Kidney (tissue), 14 donors: Measurements from ENCODE around the gene SELENBP1. TPM values are rescaled to one million over a fixed set of nuclear protein-coding genes. Genes with fewer than 3 reads are reported as not detected.
A peak's percentile ranks its signal among the peaks of the same experiment; 100 is the strongest.

ENCODE experiments used
- DNase-seq, 5 donors: peaks; one replicate each; pipeline ENCODE4 v3.0.0-alpha.2; 2013 to 2020
- FAIRE-seq: peaks from 2 replicates; lab custom pipeline; 2012; peaks lifted over from hg19 to GRCh38; lab: Jason Lieb, UNC
- H3K27ac ChIP-seq, 2 donors: one replicate each; pipeline ENCODE4 v1.7.0; 2013; ENCODE audit warnings: low read depth in 2 of 2, low read length in 2 of 2, inconsistent platforms in 1 of 2
- H3K27me3 ChIP-seq: one replicate; pipeline ENCODE4 v1.7.1; 2013; ENCODE audit warnings: low read length, inconsistent platforms; ENCODE audit not compliant: control insufficient read depth, insufficient read depth
- H3K36me3 ChIP-seq, 3 donors: one replicate each; pipeline versions ENCODE4 v1.7.0 to v1.7.1; 2013; ENCODE audit warnings: low read length in 3 of 3, control low read depth in 1 of 3, inconsistent platforms in 1 of 3; ENCODE audit not compliant: insufficient read depth in 3 of 3, control insufficient read depth in 2 of 3
- H3K4me1 ChIP-seq, 3 donors: one replicate each; pipeline versions ENCODE4 v1.7.0 to v1.7.1; 2013; ENCODE audit warnings: low read length in 3 of 3, inconsistent platforms in 1 of 3, low read depth in 1 of 3; ENCODE audit not compliant: control insufficient read depth in 2 of 3, insufficient read depth in 2 of 3
- H3K4me3 ChIP-seq, 3 donors: one replicate each; pipeline versions ENCODE4 v1.7.0 to v1.8.1; 2013; ENCODE audit warnings: low read length in 3 of 3, control low read depth in 1 of 3, inconsistent platforms in 1 of 3
- H3K9ac ChIP-seq, 3 donors: one replicate each; pipeline versions ENCODE4 v1.7.0 to v1.7.1; 2013; ENCODE audit warnings: low read length in 3 of 3, control low read depth in 1 of 3, inconsistent platforms in 1 of 3
- H3K9me3 ChIP-seq, 3 donors: one replicate each; pipeline versions ENCODE4 v1.7.0 to v1.7.1; 2013; ENCODE audit warnings: low read length in 3 of 3, control low read depth in 1 of 3, inconsistent platforms in 1 of 3; ENCODE audit not compliant: control insufficient read depth in 2 of 3, insufficient read depth in 1 of 3
- intact Hi-C: fragments of 100-400 bp; cut with DNase I; formaldehyde crosslinking; loops from one replicate; pipeline ENCODE4 v1.11.1; 2022
- polyA plus RNA-seq: library from polyadenylated mRNA; stranded (reverse); fragments of 350-450 nt; fragmentation: Illumina TruSeq; extraction: RNeasy Lipid Tissue Mini Kit (QIAGEN cat#74804); gene quantifications from one replicate; pipeline ENCODE4 v1.2.3, GENCODE V29; 2014; ENCODE audit warnings: low read depth, low replicate concordance; ENCODE audit not compliant: insufficient read depth
- total RNA-seq: library from RNA; stranded (reverse); fragmentation: NEBNext Ultra II Directional; extraction: Animal tissue kit (Norgen Biotek cat#: 25700); gene quantifications from one replicate; pipeline ENCODE4 v1.2.1, GENCODE V29; 2021
- TF ChIP-seq, protein P1 (sequence below): IDR thresholded peaks from 3 replicates; pipeline ENCODE4 v1.5.1; 2012; ENCODE audit warnings: mild to moderate bottlenecking, moderate library complexity, borderline replicate concordance; ENCODE audit not compliant: insufficient read depth; ENCODE audit errors: extremely low read depth
- donor health status: control.
- donor health status: control.
- donor health status: control.
- donor health status: control.
- donor health status: control.
- donor health status: DM: yes; HTN: yes; CAD: no.
- donor health status: Normal renal cell carcinoma (clear cell type).

The SELENBP1 gene
- total and polyA plus RNA-seq, 2 donors from 2014 or later: 50.0 to 161 TPM

DNA sequence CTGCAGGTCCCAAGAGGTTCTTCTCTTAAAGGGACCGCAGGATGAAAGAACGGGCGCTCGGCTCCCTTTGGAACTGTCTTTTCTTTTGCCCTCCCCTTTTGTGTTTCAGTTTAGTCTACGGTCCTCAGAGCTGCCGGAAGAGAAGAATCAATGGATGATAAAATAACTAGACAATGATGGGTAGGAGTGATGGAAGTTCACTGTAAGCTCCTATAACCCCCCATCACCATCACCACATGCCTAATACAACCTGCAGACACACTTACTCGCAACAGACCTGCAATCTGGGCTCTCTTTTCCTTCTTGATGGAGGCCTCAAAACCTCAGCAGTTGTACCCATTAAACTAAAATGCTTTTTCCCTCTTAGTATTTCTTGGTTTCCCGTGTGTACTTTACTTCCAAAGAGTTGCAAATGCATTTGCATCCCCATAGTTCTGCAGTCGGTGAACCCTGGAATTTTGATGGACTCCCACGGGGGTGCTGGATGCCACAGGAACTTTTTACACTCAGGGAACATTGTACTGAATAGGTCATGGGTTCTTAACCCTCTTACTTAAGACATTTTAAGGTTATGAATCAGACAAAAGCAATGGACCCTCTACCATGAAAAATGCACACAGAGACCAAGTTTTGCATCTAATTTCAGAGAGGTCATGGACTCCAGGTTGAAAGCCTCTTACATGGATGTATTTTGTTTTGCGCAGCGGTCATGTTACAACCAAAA lies 24.8 kb downstream of the SELENBP1 start:
- no peaks in the 10 kb centered on the region for H3K9me3 ChIP-seq
- intact Hi-C loops: no loop called here
- peak overlapping the region; percentile 66 to 98 (median 82) for H3K4me3 ChIP-seq
- peak overlapping the region; percentile 19 to 54 for H3K27ac ChIP-seq
- FAIRE-seq (no peak), DNase-seq (no peak)
- H3K4me1 ChIP-seq: peaks cover 5 to 14% (median 11%) of the 10 kb centered on the region in 3 donors
- peaks cover 6 to 12% (median 8%) of the 10 kb centered on the region in 3 donors for H3K36me3 ChIP-seq
- no peaks in the 10 kb centered on the region for H3K27me3 ChIP-seq
- H3K9ac ChIP-seq: peak overlapping the region; percentile 2 to 41 (median 38)
- TF ChIP-seq, protein P1, sequence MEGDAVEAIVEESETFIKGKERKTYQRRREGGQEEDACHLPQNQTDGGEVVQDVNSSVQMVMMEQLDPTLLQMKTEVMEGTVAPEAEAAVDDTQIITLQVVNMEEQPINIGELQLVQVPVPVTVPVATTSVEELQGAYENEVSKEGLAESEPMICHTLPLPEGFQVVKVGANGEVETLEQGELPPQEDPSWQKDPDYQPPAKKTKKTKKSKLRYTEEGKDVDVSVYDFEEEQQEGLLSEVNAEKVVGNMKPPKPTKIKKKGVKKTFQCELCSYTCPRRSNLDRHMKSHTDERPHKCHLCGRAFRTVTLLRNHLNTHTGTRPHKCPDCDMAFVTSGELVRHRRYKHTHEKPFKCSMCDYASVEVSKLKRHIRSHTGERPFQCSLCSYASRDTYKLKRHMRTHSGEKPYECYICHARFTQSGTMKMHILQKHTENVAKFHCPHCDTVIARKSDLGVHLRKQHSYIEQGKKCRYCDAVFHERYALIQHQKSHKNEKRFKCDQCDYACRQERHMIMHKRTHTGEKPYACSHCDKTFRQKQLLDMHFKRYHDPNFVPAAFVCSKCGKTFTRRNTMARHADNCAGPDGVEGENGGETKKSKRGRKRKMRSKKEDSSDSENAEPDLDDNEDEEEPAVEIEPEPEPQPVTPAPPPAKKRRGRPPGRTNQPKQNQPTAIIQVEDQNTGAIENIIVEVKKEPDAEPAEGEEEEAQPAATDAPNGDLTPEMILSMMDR: no peak

DNA sequence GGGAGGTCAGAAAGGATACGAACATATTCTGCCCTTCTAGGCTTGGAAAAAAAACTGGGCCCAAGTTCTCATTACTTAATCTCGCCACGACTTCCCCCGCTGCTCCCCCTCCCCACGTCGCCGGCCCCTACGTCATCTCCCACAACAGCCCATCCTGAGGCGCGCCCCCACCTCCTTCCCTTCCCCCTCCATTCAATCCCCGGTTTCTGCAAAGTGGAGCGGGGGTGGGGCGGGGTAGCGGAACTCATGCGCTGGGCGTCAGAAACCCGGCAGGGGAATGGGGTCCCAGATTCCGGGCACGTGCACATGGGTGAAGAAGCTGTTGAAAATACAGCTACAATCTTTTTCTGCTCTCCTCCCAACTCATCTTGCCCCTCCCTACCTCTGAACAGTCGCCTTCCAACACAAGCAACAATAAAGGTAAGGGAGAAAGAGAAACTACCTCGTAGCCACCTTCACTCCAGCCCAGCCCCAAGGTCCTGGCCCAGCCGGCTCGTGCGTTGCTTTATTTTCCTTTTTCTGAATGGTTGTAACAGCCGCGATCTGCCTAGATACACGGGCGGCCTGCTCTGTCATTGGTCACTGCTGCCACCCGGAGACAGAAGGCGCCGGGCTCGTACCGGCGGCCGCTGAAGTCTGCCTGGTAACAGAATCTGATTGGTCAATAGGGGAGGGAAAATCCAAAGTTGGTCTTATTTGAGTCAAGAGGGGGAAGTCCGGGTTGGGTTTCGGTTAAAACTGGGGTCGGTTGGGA lies 25.6 kb downstream of the SELENBP1 start, which contains the start of gene RFX5:
RFX5 (minus strand) TSS at position 484 of the 754 bp plus-strand sequence. CDS start 932 bp downstream, outside the sequence.
- H3K36me3 ChIP-seq: peaks cover 6 to 12% (median 12%) of the 10 kb centered on the region in 3 donors
- peak within 1 kb of the TSS; percentile 72 to 97 (median 95) for H3K9ac ChIP-seq
- H3K4me1 ChIP-seq: peaks cover 5 to 14% (median 11%) of the 10 kb centered on the region in 3 donors
- DNase-seq: peak; percentile 97 to 99 (median 98)
- peak; percentile 97 for FAIRE-seq
- peak within 1 kb of the TSS; percentile 82 to 98 (median 98) for H3K4me3 ChIP-seq
- no peaks in the 10 kb centered on the region for H3K27me3 ChIP-seq
- H3K9me3 ChIP-seq: no peaks in the 10 kb centered on the region
- H3K27ac ChIP-seq: peak within 1 kb of the TSS; percentile 93 to 97
- intact Hi-C loops: no loop called here
- TF ChIP-seq, protein P1: no peak

DNA sequence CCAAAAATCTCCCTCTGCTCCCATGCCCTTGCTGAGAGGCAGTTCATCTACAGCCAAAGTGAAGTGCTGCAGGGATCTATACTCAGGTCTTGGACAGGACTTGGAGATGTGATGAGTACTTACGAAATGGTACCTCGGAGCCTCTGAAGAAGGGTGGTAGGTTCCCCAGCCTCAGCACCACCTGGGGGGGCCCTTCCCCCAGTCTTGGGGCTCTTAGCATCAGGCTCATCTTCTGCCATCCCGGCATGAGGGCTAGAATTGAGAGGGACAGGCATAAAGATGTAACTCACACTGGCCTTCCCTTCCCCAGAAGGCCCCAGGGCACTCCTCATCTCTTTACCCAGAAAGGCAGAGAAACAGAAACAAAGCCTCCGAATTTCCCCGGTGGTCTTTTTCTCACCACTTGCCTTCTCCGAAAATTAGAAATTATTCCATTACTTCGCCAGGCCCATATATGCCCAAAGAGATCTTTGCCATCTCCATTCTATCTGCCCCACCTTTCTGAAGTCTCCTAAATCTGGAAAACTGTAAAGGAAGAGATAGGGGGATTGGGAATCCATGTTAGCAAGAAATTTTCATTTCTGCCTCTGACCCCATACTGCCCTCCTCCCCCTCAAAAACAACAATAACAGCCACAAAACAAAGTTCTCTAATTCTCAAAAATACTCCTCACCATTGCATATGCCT lies 26.3 kb downstream of the SELENBP1 start:
- TF ChIP-seq, protein P1: no peak
- no peaks in the 10 kb centered on the region for H3K9me3 ChIP-seq
- H3K9ac ChIP-seq: peak overlapping the region; percentile 44 to 97 (median 72)
- intact Hi-C loops: no loop called here
- peaks cover 6 to 14% (median 12%) of the 10 kb centered on the region in 3 donors for H3K36me3 ChIP-seq
- FAIRE-seq (no peak), DNase-seq (peak in 1 of 5 donors; percentile 15)
- peaks cover 5 to 14% (median 11%) of the 10 kb centered on the region in 3 donors for H3K4me1 ChIP-seq
- no peaks in the 10 kb centered on the region for H3K27me3 ChIP-seq
- peak overlapping the region; percentile 93 to 97 for H3K27ac ChIP-seq
- H3K4me3 ChIP-seq: peak overlapping the region; percentile 82 to 98 (median 98)
